ENCODE data around the gene TRAPPC11. TPM values are rescaled to one million over a fixed set of nuclear protein-coding genes. Genes with fewer than 3 reads are reported as not detected.

TRAPPC11 gene
- total and polyA plus RNA-seq, 2 of the 13 experiments (the other 11 are each of a cell fraction or from before 2014, with no cell fraction given) = 18.0 to 23.2 TPM

DNA sequence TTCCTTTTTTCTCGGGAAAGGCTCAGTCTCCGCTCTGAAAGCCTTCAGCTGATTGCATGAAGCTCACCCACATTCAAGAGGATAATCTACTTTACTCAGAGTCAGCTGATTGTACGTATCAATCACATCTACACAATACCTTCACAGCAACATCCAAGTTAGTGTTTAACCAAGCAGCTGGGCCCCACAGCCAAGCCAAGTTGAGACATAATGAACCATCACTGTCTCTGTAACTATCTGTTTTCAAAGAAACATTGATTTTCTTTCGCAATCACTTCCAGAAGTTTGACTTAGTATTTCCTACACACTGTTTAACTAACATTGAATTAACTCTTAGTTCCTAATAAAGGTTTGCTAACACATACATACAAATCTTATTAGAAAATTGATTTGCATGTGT lies 40.4 kb upstream of the TRAPPC11 start (continued):
- TF ChIP-seq USF2 (IDR thresholded peaks at IDR 0.05; ENCODE audit: low read depth, low read length) (0 out of 2 replicates have a peak, but pooled peaks have one; percentile 11), USF2 (CRISPR knock-in tag; IDR thresholded peaks at IDR 0.05; ENCODE audit: borderline replicate concordance) (no peak), ZNF766 (CRISPR knock-in tag; IDR thresholded peaks at IDR 0.05; ENCODE audit: borderline replicate concordance) (no peak), ATF7-NPFF (CRISPR knock-in tag; IDR thresholded peaks at IDR 0.05; ENCODE audit: low read depth) (no peak), RARG (CRISPR knock-in tag; IDR thresholded peaks at IDR 0.05; ENCODE audit: low read depth) (no peak), ZFP37 (CRISPR knock-in tag; IDR thresholded peaks at IDR 0.05; ENCODE audit: borderline replicate concordance) (no peak), HOXA5 (CRISPR knock-in tag; IDR thresholded peaks at IDR 0.05) (no peak), ELF1 (CRISPR knock-in tag; IDR thresholded peaks at IDR 0.05) (no peak), MTF1 (CRISPR knock-in tag; IDR thresholded peaks at IDR 0.05) (no peak), SIX4 (CRISPR knock-in tag; IDR thresholded peaks at IDR 0.05) (peak; percentile 84), POLR2AphosphoS2 (IDR thresholded peaks at IDR 0.05; ENCODE audit: low read depth, low read length) (no peak), HMGXB3 (CRISPR knock-in tag; IDR thresholded peaks at IDR 0.05; ENCODE audit: borderline replicate concordance) (0 out of 2 replicates have a peak, but pooled peaks have one; percentile 29), ZNF652 (CRISPR knock-in tag; IDR thresholded peaks at IDR 0.05; ENCODE audit: borderline replicate concordance, low read depth) (peak; percentile 87), MZF1 (CRISPR knock-in tag; IDR thresholded peaks at IDR 0.05; ENCODE audit: borderline replicate concordance) (no peak), SIN3B (IDR thresholded peaks at IDR 0.05; ENCODE audit: low read length) (no peak), RFX1 (IDR thresholded peaks at IDR 0.05) (no peak), ZSCAN30 (CRISPR knock-in tag; IDR thresholded peaks at IDR 0.05) (no peak), ZBTB37 (CRISPR knock-in tag; IDR thresholded peaks at IDR 0.05) (no peak), ZNF678 (CRISPR knock-in tag; IDR thresholded peaks at IDR 0.05) (no peak), KDM6A (CRISPR knock-in tag; IDR thresholded peaks at IDR 0.05; ENCODE audit: low read depth) (peak; percentile 79), GZF1 (CRISPR knock-in tag; IDR thresholded peaks at IDR 0.05) (no peak), KLF6 (CRISPR knock-in tag; IDR thresholded peaks at IDR 0.05) (no peak), DDIT3 (CRISPR knock-in tag; IDR thresholded peaks at IDR 0.05) (no peak)
- TF ChIP-seq, protein P1, sequence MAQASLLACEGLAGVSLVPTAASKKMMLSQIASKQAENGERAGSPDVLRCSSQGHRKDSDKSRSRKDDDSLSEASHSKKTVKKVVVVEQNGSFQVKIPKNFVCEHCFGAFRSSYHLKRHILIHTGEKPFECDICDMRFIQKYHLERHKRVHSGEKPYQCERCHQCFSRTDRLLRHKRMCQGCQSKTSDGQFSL (CRISPR knock-in tag; IDR thresholded peaks at IDR 0.05) = no peak
